ENCODE results near the gene HPCAL1. TPM values are rescaled to one million over a fixed set of nuclear protein-coding genes. Genes with fewer than 3 reads are reported as not detected.

HPCAL1 gene
- total and polyA plus RNA-seq, 2 donors (not counting 3 experiments of a cell fraction or from before 2014, with no cell fraction given) = 56.5 to 77.4 TPM

GRCh38 chr2:10365412-10365811 is 62.7 kb downstream of the HPCAL1 start:
- Histone ChIP-seq H4K20me1 (replicated peaks; ENCODE audit: control insufficient read depth, extremely low read depth, insufficient read depth, low read length) (no peaks in the 10 kb centered on the region), H3K9me1 (replicated peaks; ENCODE audit: control insufficient read depth, extremely low read depth, insufficient read depth, low read length) (no peaks in the 10 kb centered on the region), H3K9me3 (replicated peaks; ENCODE audit: control insufficient read depth, insufficient read depth, low read length) (no peaks in the 10 kb centered on the region), H3K4me1 (ENCODE audit: control insufficient read depth, extremely low read depth, insufficient read depth, low read length) (no peaks in the 10 kb centered on the region), H3K4me3 (replicated peaks in 1 of 3; ENCODE audit: insufficient read depth in 1 of 3, low read depth in 1 of 3, low read length in 3 of 3) (no peak overlapping the region), H3K9ac (replicated peaks; ENCODE audit: extremely low read depth, insufficient read depth, low read length) (no peak overlapping the region), H3K79me2 (ENCODE audit: control insufficient read depth, insufficient read depth, low read length) (peaks cover 36% of the 10 kb centered on the region), H3K36me3 (ENCODE audit: control insufficient read depth in 2 of 2, extremely low read depth in 1 of 2, insufficient read depth in 2 of 2, low read length in 2 of 2) (no peaks in the 10 kb centered on the region), H3K27me3 (ENCODE audit: control insufficient read depth in 2 of 2, insufficient read depth in 2 of 2, low read length in 2 of 2) (no peaks in the 10 kb centered on the region), H2AFZ (ENCODE audit: low read depth, low read length) (no peak overlapping the region), H3K27ac (ENCODE audit: insufficient read depth, low read depth, low read length) (no peak overlapping the region), H3K4me2 (ENCODE audit: insufficient read depth, low read length) (no peak overlapping the region)
- DNase-seq (ENCODE audit: low read depth, low spot score) (no peak), FAIRE-seq (no peak)
- ChIA-PET POLR2A (no interaction called here), CTCF (interaction anchor here (3.6 kb wide), 1 partner anchor 43 kb away, joined by 17 read pairs; no protein-coding TSS in a partner anchor)
- BruUV-seq (replicated peaks) = no TSS peak
- dilution Hi-C loops (cut with MboI; ENCODE audit: extremely low pct_ligation_motif_present, low sequenced_read_pairs) (no loop called here), intact Hi-C loops (cut with micrococcal nuclease) (no loop called here)
- TF ChIP-seq JUN (IDR thresholded peaks at IDR 0.05; ENCODE audit: borderline replicate concordance, insufficient read depth, insufficient read length, low read depth) (no peak), FOS (IDR thresholded peaks at IDR 0.05; ENCODE audit: borderline replicate concordance, insufficient read depth, low read length) (no peak), GATA2 (IDR thresholded peaks at IDR 0.05; ENCODE audit: insufficient read depth, insufficient read length, low read depth, low read length) (no peak), POLR2A (IDR thresholded peaks at IDR 0.05; ENCODE audit: low read depth, low read length) (no peak), MAX (IDR thresholded peaks at IDR 0.05; ENCODE audit: insufficient read depth, insufficient read length) (no peak), CTCF (IDR thresholded peaks at IDR 0.05; ENCODE audit: extremely low read depth in 1 of 2, insufficient read depth in 1 of 2, low read depth in 1 of 2, low read length in 2 of 2) (no peak), EZH2 (IDR thresholded peaks at IDR 0.05; ENCODE audit: borderline replicate concordance, low read depth, low read length, severe bottlenecking) (no peak), MYC (IDR thresholded peaks at IDR 0.05; ENCODE audit: low read depth, low read length) (no peak), POLR2AphosphoS5 (IDR thresholded peaks at IDR 0.05; ENCODE audit: insufficient read depth, low read depth, low read length) (no peak)

Measured in endothelial cell of umbilical vein (primary cell).